HG02840 (cell line): Measurements from ENCODE around the gene LRRK1.

Source experiments
- ATAC-seq: cut with Tn5 transposase; IDR thresholded peaks from one replicate; pipeline ENCODE4 v1.9.1; 2021; ENCODE audit warnings: mild to moderate bottlenecking, moderate library complexity, moderate number of reproducible peaks; ENCODE audit not compliant: unreplicated experiment, low FRiP score

LRRK1 gene

DNA sequence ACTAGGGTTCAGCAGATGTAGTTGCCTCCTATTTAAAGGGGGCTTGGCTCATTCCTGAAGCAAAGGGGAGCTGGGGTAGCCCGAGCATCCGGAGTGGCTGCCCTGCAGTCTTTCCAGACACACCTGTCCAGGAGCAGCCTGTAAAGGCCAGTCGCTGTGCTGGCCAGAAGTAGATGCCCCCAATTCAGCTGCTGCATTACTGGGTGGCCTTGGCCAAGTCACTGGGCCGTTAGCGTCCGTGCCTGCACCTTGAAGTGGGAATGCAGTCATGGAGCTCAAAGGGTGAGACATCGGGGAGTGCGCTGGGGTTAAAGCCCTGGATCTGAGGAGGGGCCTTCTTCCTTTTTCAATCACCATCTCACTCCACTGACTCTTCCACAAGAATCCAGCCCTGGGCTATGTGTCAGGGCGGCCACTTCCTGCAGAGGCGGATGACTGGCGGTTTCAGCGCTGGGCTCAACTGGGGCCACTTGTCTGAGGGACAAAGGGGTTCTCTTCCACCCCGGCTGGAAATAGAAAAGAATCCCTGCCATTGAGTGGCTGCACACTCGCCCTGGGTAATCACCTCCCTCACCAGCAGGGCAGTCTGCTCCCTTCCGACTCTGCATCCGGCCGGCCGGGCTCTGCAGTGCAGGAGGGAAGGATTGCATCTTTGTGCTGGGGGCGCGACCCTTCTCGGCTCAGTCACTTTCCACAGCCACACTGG lies 27.7 kb upstream of the LRRK1 start:
- no peak for ATAC-seq

DNA sequence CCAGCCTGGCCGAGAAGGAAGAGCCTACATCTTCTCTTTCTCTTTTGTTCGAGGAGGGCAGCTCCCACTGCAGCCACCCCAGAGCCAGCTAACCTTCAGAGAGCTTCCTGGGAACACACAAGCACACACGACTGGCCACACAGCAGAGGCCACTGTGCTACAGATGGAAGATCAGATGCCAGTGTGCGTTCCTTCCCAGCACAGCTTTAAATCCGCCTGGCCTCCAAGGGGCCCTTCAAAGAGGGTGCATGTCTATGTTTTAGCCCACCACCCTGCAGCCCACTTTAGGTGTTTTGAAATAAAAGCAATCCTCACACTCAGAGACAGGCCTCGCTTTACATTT lies 27.2 kb upstream of the LRRK1 start:
- no peak for ATAC-seq

GRCh38 chr15:100893261-100893963 lies 25.7 kb upstream of the LRRK1 start:
- ATAC-seq: no peak

GRCh38 chr15:100893964-100894295 lies 25.2 kb upstream of the LRRK1 start:
- ATAC-seq: no peak

GRCh38 chr15:100895721-100896120 lies 23.4 kb upstream of the LRRK1 start:
- ATAC-seq: no peak

DNA sequence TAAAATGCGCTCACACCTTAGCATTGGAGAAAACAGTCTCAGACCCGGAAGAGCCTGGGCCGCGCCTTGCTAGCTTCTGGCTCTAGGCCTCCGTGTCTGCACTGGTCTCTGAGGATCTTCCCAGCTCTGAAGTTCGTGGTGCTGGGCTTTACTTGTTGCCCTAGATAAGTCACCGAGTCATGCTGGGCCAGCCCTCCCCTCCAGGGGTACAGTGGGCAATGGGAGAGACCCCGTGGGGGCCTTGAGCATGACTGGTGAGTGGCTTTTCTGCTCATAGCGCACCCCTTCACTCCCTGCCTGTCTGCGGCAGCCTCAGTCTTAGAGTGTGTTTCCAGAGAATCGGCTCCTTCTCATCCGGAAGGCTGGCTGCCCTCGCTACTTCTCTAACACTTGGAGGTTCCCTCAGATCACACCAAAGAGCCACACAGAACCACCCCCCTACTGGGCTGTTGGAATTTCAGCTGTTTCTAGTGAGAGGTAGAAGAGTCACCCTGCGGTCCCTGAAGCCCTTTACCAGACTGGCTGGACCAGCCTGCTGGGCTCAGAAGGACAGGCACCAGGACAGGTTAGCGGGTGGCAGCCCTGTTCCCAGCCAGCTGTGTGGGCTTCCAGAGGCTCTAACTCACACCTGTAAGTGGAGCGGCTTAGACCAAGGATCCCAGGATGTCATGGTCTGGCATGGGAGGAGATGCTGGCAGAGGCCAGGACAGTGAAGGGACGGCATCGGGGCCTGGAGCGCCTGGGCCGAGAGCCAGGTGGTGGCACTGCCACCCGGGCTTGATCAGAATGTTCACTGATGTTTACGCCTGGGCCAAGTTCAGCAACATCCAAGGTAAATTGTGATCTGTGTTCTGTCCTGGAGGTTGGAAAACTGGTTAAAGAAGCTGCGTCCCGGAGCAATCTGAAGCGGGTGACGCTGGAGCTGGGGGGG lies 21.7 kb upstream of the LRRK1 start:
- ATAC-seq: no peak

DNA sequence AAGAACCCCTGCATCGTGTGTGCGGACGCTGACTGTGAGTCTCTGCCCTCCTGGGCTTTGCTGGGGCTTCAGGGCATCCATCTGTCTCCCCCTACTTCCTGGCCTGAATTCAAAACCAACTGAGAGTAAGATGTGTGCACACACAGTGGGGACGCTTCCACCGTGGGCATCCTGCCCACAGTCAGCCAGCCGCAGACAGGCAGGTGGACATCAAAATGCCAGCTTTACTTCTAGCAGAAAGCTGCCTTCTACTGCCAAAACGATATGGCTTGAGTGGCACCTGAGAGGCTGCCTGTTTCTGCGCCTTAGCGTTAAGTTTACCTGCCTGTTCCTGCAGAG lies 21.0 kb upstream of the LRRK1 start:
- no peak for ATAC-seq

GRCh38 chr15:100898661-100899462 lies 20.3 kb upstream of the LRRK1 start:
- no peak for ATAC-seq

- ATAC-seq: no peak
These were observed 19.6 kb upstream of the LRRK1 start for GRCh38 chr15:100899601-100900000.

GRCh38 chr15:100900136-100900794 lies 18.9 kb upstream of the LRRK1 start:
- ATAC-seq: no peak

DNA sequence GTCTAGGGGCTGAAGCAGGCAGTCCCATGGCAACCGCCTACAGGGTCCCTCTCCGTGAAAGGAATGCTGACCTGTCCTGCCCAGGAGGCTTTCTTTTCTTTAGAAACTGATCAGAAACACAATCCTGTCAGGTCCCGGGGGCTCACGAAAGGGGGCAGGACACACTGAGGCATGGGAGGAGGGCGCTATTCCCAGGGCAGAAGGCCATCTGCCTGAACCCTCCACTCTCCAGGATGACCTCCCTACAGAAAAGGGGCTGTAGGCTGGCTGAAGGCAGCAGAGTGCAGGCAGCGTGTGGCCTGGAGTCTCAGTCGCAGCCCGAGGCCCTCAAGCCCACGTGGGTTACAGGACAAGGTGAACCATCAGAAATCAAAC lies 18.4 kb upstream of the LRRK1 start:
- no peak for ATAC-seq

GRCh38 chr15:100901296-100901695 lies 17.9 kb upstream of the LRRK1 start:
- no peak for ATAC-seq

- ATAC-seq: no peak
These were observed 17.3 kb upstream of the LRRK1 start for GRCh38 chr15:100901702-100902435.

DNA sequence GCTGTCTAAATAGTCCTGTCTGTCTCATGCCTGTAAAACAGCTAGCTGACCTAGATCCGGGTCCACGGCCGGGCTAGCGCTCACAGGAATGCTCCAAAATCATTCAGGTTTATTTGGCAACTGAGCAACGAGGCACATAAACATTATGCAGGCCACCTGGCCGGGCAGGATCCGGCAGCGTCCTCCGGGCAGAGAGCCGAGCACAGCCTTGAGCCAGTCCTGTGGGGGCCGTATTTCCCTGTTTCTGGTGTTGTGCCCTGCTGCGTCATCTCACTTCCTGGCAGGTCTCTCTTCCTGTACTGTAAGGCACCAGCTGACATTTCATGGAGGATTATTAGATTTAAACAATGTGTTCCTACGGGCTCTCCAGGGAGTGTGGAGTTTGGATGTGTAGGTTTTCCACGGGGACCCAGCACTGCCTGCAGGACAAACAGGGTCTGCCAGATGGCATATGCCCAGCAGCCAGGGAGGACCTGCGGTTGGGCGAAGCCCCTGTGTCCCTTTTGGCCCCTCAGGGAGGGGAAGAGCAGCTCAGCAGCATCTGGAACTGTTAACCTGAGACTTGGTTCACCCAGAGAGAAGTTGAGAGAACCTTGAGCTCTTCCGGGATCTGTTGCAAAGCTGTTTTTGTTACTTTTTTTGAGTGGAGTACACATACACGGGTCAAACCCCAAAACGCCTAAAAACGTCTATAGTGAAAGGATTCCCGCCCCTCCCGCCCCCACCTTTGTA lies 16.6 kb upstream of the LRRK1 start:
- no peak for ATAC-seq

- no peak for ATAC-seq
These were observed 16.0 kb upstream of the LRRK1 start for GRCh38 chr15:100903168-100903554.

DNA sequence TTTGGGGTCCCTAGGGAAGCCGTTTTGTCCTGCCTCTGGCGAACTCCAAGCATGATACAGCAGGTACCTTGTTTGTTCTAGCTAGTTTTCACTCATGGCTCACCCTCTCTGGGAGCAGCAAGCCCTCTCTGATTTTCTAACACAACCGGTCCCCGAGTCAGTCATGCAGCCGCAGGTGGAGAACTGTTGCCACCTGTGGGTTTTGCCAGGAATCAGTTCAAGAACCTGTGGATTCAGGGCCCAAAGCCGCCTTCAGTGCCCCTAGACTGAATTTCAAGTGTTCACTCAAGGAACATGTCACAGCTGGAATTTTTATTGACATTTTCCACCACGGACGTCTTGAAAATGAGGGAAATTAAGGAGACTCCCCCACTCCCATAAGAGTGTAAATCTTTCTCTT lies 13.3 kb upstream of the LRRK1 start:
- ATAC-seq: no peak

DNA sequence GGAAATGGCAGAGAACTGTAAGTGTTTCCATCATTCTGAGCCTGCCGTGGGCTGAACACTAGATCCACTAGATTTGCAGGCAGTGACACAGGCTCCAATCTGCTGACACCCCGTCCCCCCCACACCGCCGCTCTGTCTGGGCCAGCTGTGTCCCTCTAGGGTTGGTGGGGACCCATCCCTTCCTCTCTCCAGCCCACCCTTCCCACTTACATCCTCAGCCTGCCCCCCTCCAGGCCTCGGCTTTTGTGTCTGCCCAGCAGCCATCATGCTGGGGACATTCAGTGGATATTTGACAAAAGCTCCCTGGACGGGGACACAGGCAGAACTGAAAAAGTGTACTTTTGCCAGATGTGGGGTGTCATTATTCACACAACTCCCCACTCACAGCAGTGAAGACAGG lies 10.7 kb upstream of the LRRK1 start:
- ATAC-seq: no peak

GRCh38 chr15:100909565-100909964 lies 9.6 kb upstream of the LRRK1 start:
- no peak for ATAC-seq
